ENCODE measurements around the gene CYREN.

DNA sequence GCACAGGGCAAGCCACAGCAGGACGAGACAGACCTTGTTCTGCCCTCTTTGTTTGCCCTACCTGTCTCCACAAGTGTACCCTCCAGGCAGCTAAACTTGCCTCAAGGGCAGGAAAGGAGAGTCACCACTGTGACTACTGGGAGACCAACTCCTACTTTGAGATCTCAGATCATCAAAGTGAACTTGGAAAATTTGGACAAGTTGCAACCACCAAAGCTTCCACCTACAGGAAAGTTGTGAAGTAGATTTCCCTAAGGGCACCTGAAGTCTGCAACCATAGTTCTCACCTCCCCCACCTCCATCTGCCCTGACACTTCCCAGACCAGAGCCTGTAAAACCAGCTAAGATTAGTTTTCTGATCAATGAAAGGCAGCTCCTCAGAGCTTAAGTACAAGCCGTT lies 43.3 kb upstream of the CYREN start:
- TF ChIP-seq CTCF (IDR thresholded peaks at IDR 0.05; ENCODE audit: low read depth, low read length, poor library complexity, severe bottlenecking) (no peak), EZH2phosphoT487 (IDR thresholded peaks at IDR 0.05; ENCODE audit: borderline replicate concordance, low read length) (no peak)
